Left lung (tissue), 10 donors: Measurements from ENCODE around the gene ERI3. TPM values are rescaled to one million over a fixed set of nuclear protein-coding genes. Genes with fewer than 3 reads are reported as not detected.
A peak's percentile ranks its signal among the peaks of the same experiment; 100 is the strongest.

ENCODE experiments used
- ATAC-seq: fragments of 200-7000 bp; cut with Tn5 transposase; one replicate; pipeline ENCODE4 v1.9.1; 2020; ENCODE audit warnings: moderate library complexity
- DNase-seq, 4 donors: peaks; one replicate each; pipeline ENCODE4 v3.0.0-alpha.2; 2013 to 2020
- H3K27ac ChIP-seq, 2 donors: fragments of 200-600 bp; sonication (generic) in 1 of 2; one replicate each; pipeline versions ENCODE4 v1.5.0 to v1.8.0; 2020 to 2021
- H3K27me3 ChIP-seq, 2 donors: fragments of 200-600 bp; sonication (generic) in 1 of 2; one replicate each; pipeline versions ENCODE4 v1.5.0 to v1.8.0; 2020 to 2021
- H3K36me3 ChIP-seq, 2 donors: fragments of 200-600 bp; sonication (generic) in 1 of 2; one replicate each; pipeline versions ENCODE4 v1.5.0 to v1.8.0; 2020 to 2021
- H3K4me1 ChIP-seq, 2 donors: fragments of 200-600 bp; one replicate each; pipeline ENCODE4 v1.8.0; 2021
- H3K4me3 ChIP-seq, 2 donors: fragments of 200-600 bp; sonication (generic) in 1 of 2; one replicate each; pipeline versions ENCODE4 v1.5.0 to v1.8.0; 2020 to 2021; ENCODE audit warnings: mild to moderate bottlenecking in 1 of 2
- H3K9me3 ChIP-seq, 2 donors: fragments of 200-600 bp; sonication (generic) in 1 of 2; one replicate each; pipeline versions ENCODE4 v1.5.0 to v1.8.0; 2020 to 2021
- CTCF ChIP-seq, 2 donors: fragments of 200-600 bp; sonication (generic) in 1 of 2; IDR thresholded peaks; one replicate each; pipeline versions ENCODE4 v1.5.0 to v1.8.0; 2021; ENCODE audit warnings: antibody characterized with exemption in 2 of 2
- intact Hi-C, 2 donors: fragments of 100-400 bp; cut with DNase I; formaldehyde crosslinking; loops; one replicate each; pipeline versions ENCODE4 v1.11.2 to v1.14.2; 2022
- polyA plus RNA-seq, 6 donors: library from polyadenylated mRNA; unstranded; fragments of 120-200 nt; gene quantifications; one replicate each; pipeline ENCODE4 v1.2.1, GENCODE V29; 2013; ENCODE audit not compliant: insufficient read length in 6 of 6
- total RNA-seq, 2 donors: library from RNA; stranded (reverse); fragmentation: NEBNext Ultra II Directional; extraction: Animal tissue kit (Norgen Biotek cat#: 25700); gene quantifications; one replicate each; pipeline ENCODE4 v1.2.1, GENCODE V29; 2021
- donor health status: DM: no; HTN: yes; CAD: no.
- donor health status: DM: no; HTN: no; CAD: no.

Gene ERI3
- total and polyA plus RNA-seq, 8 donors, result 44.5 to 70.7 (median 65.3) TPM

- no peaks in the 10 kb centered on the region for H3K27me3 ChIP-seq
- no peak overlapping the region for H3K4me3 ChIP-seq
- intact Hi-C loops, result no loop called here
- H3K9me3 ChIP-seq, result no peaks in the 10 kb centered on the region
- peak in 1 of 2 donors; percentile 41 for TF ChIP-seq CTCF (IDR thresholded peaks at IDR 0.05)
- peaks cover 0 to 48% of the 10 kb centered on the region in 2 donors for H3K36me3 ChIP-seq
- no peak overlapping the region for H3K27ac ChIP-seq
- H3K4me1 ChIP-seq, result peaks cover 0 to 4% of the 10 kb centered on the region in 2 donors
- peak; percentile 74 for ATAC-seq
- peak in 1 of 4 donors; percentile 49 for DNase-seq
Observed at GRCh38 chr1:44294588-44295007, 60.5 kb downstream of the ERI3 start.

GRCh38 chr1:44293761-44294315 lies 61.2 kb downstream of the ERI3 start:
- intact Hi-C loops, result no loop called here
- no peak for TF ChIP-seq CTCF (IDR thresholded peaks at IDR 0.05)
- peaks cover 0 to 44% of the 10 kb centered on the region in 2 donors for H3K36me3 ChIP-seq
- H3K9me3 ChIP-seq, result no peaks in the 10 kb centered on the region
- no peak for DNase-seq
- H3K27ac ChIP-seq, result no peak overlapping the region
- ATAC-seq, result peak; percentile 29
- peaks cover 0 to 4% of the 10 kb centered on the region in 2 donors for H3K4me1 ChIP-seq
- H3K27me3 ChIP-seq, result no peaks in the 10 kb centered on the region
- H3K4me3 ChIP-seq, result no peak overlapping the region

GRCh38 chr1:44292651-44293050 lies 62.4 kb downstream of the ERI3 start:
- peaks cover 0 to 39% of the 10 kb centered on the region in 2 donors for H3K36me3 ChIP-seq
- DNase-seq (no peak), ATAC-seq (no peak)
- no peak overlapping the region for H3K4me3 ChIP-seq
- no peak for TF ChIP-seq CTCF (IDR thresholded peaks at IDR 0.05)
- H3K4me1 ChIP-seq, result peaks cover 0 to 4% of the 10 kb centered on the region in 2 donors
- H3K27ac ChIP-seq, result no peak overlapping the region
- intact Hi-C loops, result no loop called here
- H3K9me3 ChIP-seq, result no peaks in the 10 kb centered on the region
- no peaks in the 10 kb centered on the region for H3K27me3 ChIP-seq

- DNase-seq, result no peak
- no peak for ATAC-seq
- H3K4me1 ChIP-seq, result peaks cover 0 to 4% of the 10 kb centered on the region in 2 donors
- TF ChIP-seq CTCF (IDR thresholded peaks at IDR 0.05), result no peak
- H3K27ac ChIP-seq, result no peak overlapping the region
- intact Hi-C loops, result no loop called here
- H3K36me3 ChIP-seq, result peaks cover 0 to 25% of the 10 kb centered on the region in 2 donors
- no peak overlapping the region for H3K4me3 ChIP-seq
- no peaks in the 10 kb centered on the region for H3K9me3 ChIP-seq
- H3K27me3 ChIP-seq, result no peaks in the 10 kb centered on the region
Observed at GRCh38 chr1:44290250-44291094, 64.6 kb downstream of the ERI3 start.

GRCh38 chr1:44289530-44289929 lies 65.5 kb downstream of the ERI3 start:
- H3K4me3 ChIP-seq, result no peak overlapping the region
- H3K4me1 ChIP-seq, result peaks cover 0 to 4% of the 10 kb centered on the region in 2 donors
- DNase-seq (no peak), ATAC-seq (no peak)
- H3K27ac ChIP-seq, result no peak overlapping the region
- H3K27me3 ChIP-seq, result no peaks in the 10 kb centered on the region
- peaks cover 0 to 25% of the 10 kb centered on the region in 2 donors for H3K36me3 ChIP-seq
- intact Hi-C loops, result no loop called here
- no peak for TF ChIP-seq CTCF (IDR thresholded peaks at IDR 0.05)
- H3K9me3 ChIP-seq, result no peaks in the 10 kb centered on the region
